ENCODE measurements around the gene GNAT1. TPM values are rescaled to one million over a fixed set of nuclear protein-coding genes. Genes with fewer than 3 reads are reported as not detected.
"Not testable (repeated sequence)": the region's sequence is repeated elsewhere in the genome, so short reads cannot be mapped to it uniquely, and the experiment has no call there.

GNAT1 gene
- total RNA-seq, 1 donor: not detected

DNA sequence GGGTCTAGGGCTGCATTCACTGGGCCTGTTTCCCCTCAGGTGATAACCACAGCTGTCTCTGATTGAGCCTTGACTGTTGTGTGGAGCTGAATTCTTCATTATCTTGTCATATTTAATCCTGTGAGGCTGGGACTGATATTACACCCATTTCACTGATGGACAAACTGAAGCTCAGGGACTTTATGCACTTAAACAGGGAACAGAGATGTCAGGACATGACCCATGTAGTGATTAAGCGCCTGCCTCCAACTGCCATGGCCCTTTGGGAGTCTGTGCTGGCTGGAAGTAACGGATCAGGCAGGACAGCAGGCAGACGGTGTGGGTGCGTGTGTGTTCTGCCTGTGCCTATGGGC lies 52.1 kb downstream of the GNAT1 start:
- H3K4me3 ChIP-seq (ENCODE audit: low read depth, low read length): no peak overlapping the region
- TF ChIP-seq, protein P1, sequence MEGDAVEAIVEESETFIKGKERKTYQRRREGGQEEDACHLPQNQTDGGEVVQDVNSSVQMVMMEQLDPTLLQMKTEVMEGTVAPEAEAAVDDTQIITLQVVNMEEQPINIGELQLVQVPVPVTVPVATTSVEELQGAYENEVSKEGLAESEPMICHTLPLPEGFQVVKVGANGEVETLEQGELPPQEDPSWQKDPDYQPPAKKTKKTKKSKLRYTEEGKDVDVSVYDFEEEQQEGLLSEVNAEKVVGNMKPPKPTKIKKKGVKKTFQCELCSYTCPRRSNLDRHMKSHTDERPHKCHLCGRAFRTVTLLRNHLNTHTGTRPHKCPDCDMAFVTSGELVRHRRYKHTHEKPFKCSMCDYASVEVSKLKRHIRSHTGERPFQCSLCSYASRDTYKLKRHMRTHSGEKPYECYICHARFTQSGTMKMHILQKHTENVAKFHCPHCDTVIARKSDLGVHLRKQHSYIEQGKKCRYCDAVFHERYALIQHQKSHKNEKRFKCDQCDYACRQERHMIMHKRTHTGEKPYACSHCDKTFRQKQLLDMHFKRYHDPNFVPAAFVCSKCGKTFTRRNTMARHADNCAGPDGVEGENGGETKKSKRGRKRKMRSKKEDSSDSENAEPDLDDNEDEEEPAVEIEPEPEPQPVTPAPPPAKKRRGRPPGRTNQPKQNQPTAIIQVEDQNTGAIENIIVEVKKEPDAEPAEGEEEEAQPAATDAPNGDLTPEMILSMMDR (IDR thresholded peaks at IDR 0.05; ENCODE audit: insufficient read depth, low read length): no peak

DNA sequence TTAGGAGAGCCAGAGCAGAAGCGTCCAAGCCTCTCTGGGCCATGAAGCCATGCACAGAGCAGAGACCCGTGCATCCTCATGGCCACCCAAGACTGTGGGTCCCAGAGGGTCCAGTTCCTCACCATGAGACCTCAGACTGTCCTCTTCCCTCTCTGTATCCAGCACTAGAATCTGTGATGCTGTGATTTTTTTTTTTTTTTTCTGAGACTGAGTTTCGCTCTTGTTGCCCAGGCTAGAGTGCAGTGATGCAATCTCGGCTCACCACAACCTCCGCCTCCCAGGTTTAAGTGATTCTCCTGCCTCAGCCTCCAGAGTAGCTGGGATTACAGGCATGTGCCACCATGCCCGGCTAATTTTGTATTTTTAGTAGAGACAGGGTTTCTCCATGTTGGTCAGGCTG lies 53.4 kb downstream of the GNAT1 start:
- not testable (repeated sequence) for H3K4me3 ChIP-seq (ENCODE audit: low read depth, low read length); DNase-seq (ENCODE audit: low read depth)

More for the DNA sequence above, 52.1 kb downstream of the GNAT1 start:
- DNase-seq (ENCODE audit: low read depth): no peak

GRCh38 chr3:50245251-50245745 lies 53.9 kb downstream of the GNAT1 start:
- DNase-seq (ENCODE audit: low read depth): no peak
- TF ChIP-seq, protein P1 (IDR thresholded peaks at IDR 0.05; ENCODE audit: insufficient read depth, low read length): no peak
- peak overlapping the region; percentile 51 for H3K4me3 ChIP-seq (ENCODE audit: low read depth, low read length)

DNA sequence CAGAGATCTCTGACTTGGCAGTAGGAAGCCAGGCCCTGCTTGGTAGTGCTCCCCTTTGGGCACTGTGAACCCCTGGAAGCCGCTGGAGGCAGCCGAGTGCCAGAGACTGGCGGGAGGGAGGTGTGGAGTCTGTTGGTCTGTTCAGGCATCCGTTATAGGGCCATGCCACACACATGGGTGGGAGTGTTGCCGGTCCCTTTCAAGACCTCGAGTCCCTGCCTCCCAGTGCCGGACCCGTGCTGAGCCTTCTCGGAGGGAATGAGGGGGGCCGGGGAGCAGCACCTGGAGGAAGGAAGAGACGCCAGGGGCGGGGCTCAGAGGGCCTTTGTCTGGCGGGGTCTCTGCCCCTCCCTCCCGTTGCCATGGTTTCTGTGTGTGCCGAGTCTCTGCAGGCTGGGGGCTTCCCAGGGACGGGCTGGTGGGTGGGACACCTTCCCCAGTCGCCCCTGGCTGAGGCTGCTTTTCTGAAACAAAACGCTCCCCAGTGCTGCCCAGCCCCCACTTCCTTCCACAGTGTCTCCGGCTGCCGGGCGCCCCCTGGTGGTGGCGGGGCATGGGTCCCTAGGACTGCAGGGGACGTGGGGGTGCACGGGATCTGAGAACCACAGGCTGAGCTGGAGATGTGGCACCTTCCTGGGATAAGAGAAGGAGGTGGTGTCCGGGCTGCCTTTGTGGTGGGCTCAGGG lies 54.6 kb downstream of the GNAT1 start:
- H3K4me3 ChIP-seq (ENCODE audit: low read depth, low read length): peak overlapping the region; percentile 51
- TF ChIP-seq, protein P1 (IDR thresholded peaks at IDR 0.05; ENCODE audit: insufficient read depth, low read length): peak; percentile 99
- DNase-seq (ENCODE audit: low read depth): peak; percentile 82

- DNase-seq (ENCODE audit: low read depth): peak; percentile 87
- peak overlapping the region; percentile 10 for H3K4me3 ChIP-seq (ENCODE audit: low read depth, low read length)
- TF ChIP-seq, protein P1 (IDR thresholded peaks at IDR 0.05; ENCODE audit: insufficient read depth, low read length): no peak
Measured at GRCh38 chr3:50246517-50246954, 55.1 kb downstream of the GNAT1 start.

Small RNAs within 50 kb of the gene (small RNA-seq; reads per million reads assigned to genes)
- gene MIR566: not detected
- gene MIR5787: not detected

Other genes starting within 250 kb of the GNAT1 start
- gene RBM5, start 102.7 kb upstream of the GNAT1 start, total RNA-seq (ENCODE audit: low replicate concordance): 104 and 142 TPM in 2 replicates
- gene SEMA3F, start 36.3 kb upstream of the GNAT1 start, total RNA-seq (ENCODE audit: low replicate concordance): 0.74 and 3.5 TPM in 2 replicates
- 0.27 TPM in 1 of 2 replicates, not detected in the other for gene SLC38A3, start 13.7 kb downstream of the GNAT1 start, total RNA-seq (ENCODE audit: low replicate concordance)
- 195 and 203 TPM in 2 replicates for gene GNAI2, start 44.6 kb downstream of the GNAT1 start, total RNA-seq (ENCODE audit: low replicate concordance)
- gene SEMA3B, start 77.5 kb downstream of the GNAT1 start, total RNA-seq (ENCODE audit: low replicate concordance): 9.7 and 110 TPM in 2 replicates
- gene LSMEM2, start 87.5 kb downstream of the GNAT1 start, total RNA-seq (ENCODE audit: low replicate concordance): not detected in 2 replicates
- 45.3 and 72.7 TPM in 2 replicates for gene IFRD2, start 100.8 kb downstream of the GNAT1 start, total RNA-seq (ENCODE audit: low replicate concordance)
- gene HYAL3, start 107.8 kb downstream of the GNAT1 start, total RNA-seq (ENCODE audit: low replicate concordance): 1.2 and 3.1 TPM in 2 replicates
- 3.8 and 8.4 TPM in 2 replicates for gene NAA80, start 107.8 kb downstream of the GNAT1 start, total RNA-seq (ENCODE audit: low replicate concordance)
- 0.90 TPM in 1 of 2 replicates, not detected in the other for gene HYAL1, start 112.0 kb downstream of the GNAT1 start, total RNA-seq (ENCODE audit: low replicate concordance)
- gene HYAL2, start 131.1 kb downstream of the GNAT1 start, total RNA-seq (ENCODE audit: low replicate concordance): 7.8 and 27.0 TPM in 2 replicates
- gene TUSC2, start 136.6 kb downstream of the GNAT1 start, total RNA-seq (ENCODE audit: low replicate concordance): 11.9 and 15.5 TPM in 2 replicates
- 20.4 and 45.7 TPM in 2 replicates for gene RASSF1, start 149.2 kb downstream of the GNAT1 start, total RNA-seq (ENCODE audit: low replicate concordance)
- gene ZMYND10, start 154.1 kb downstream of the GNAT1 start, total RNA-seq (ENCODE audit: low replicate concordance): 0.81 and 0.82 TPM in 2 replicates
- 9.4 and 19.7 TPM in 2 replicates for gene NPRL2, start 159.2 kb downstream of the GNAT1 start, total RNA-seq (ENCODE audit: low replicate concordance)
- 12.2 and 15.8 TPM in 2 replicates for gene CYB561D2, start 159.3 kb downstream of the GNAT1 start, total RNA-seq (ENCODE audit: low replicate concordance)
- gene TMEM115, start 167.9 kb downstream of the GNAT1 start, total RNA-seq (ENCODE audit: low replicate concordance): 47.9 and 48.9 TPM in 2 replicates